Neutrophil (primary cell): ENCODE results near the gene GFPT2.

Experiments used
- H3K27ac ChIP-seq: fragments of 200-600 bp; sonication (generic); 2 replicates; pipeline ENCODE4 v1.5.1; 2016; ENCODE audit warnings: mild to moderate bottlenecking, moderate library complexity
- H3K27me3 ChIP-seq: fragments of 200-600 bp; sonication (generic); 2 replicates; pipeline ENCODE4 v1.6.0; 2016; ENCODE audit warnings: mild to moderate bottlenecking
- H3K36me3 ChIP-seq: fragments of 200-600 bp; sonication (generic); 2 replicates; pipeline ENCODE4 v1.5.1; 2017
- H3K4me1 ChIP-seq, 2 experiments: fragments of 200-600 bp in 1 of 2; sonication (generic) in 1 of 2; 1 replicate in 1 of 2; 2 replicates in 1 of 2; pipeline versions ENCODE4 v1.5.1 to v1.6.1; 2013 to 2016; ENCODE audit warnings: low read depth in 1 of 2, low read length in 1 of 2, mild to moderate bottlenecking in 1 of 2, moderate library complexity in 1 of 2; ENCODE audit not compliant: control insufficient read depth in 1 of 2, insufficient read depth in 1 of 2
- H3K4me3 ChIP-seq, 2 experiments: fragments of 200-600 bp in 1 of 2; sonication (generic) in 1 of 2; 1 replicate in 1 of 2; 2 replicates in 1 of 2; pipeline ENCODE4 v1.5.1; 2013 to 2016; ENCODE audit warnings: low read depth in 1 of 2, low read length in 1 of 2, mild to moderate bottlenecking in 1 of 2, moderate library complexity in 1 of 2
- H3K9me3 ChIP-seq: fragments of 200-600 bp; sonication (generic); 2 replicates; pipeline ENCODE4 v1.5.1; 2016
- TF ChIP-seq, protein P1 (sequence below): fragments of 200-600 bp; sonication (generic); IDR thresholded peaks from 2 replicates; pipeline ENCODE4 v1.5.1; 2016; ENCODE audit warnings: antibody characterized with exemption

GFPT2 gene

DNA sequence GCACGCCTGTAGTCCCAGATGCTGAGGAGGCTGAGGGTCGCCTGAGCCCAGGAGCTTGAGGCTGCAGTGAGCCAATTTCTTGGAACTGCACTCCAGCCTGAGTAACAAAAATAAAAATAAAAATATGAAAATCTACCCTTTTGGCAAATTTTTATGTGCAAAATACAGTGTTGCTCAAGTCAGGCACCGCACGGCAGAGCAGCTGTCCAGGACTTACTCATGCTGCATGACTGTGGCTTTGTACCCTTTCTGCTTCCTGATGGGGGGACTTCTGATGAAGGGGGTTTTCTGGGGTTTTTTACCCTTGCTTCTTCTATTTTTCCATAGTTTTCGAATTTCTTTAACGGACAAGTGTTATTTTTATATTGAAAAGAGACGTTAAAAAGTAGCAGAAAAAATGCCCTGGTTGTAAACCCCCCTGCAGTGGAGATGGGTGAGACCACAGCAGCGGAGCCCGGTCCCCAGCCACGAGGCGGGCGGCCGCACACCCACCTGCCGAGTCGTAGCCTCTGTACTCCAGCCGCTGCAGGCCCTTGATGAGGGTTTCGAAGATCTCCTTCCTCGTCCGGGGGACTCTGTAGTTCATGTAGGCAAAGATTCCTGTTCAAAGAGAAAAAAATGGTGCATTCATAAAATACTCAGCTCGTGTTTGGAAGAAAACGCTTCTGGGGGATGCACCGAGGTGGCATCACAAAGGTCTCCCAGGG, 15.0 kb downstream of the GFPT2 start:
- no peaks in the 10 kb centered on the region for H3K9me3 ChIP-seq
- H3K36me3 ChIP-seq = no peaks in the 10 kb centered on the region
- no peaks in the 10 kb centered on the region for H3K4me1 ChIP-seq
- H3K4me3 ChIP-seq = no peak overlapping the region
- H3K27ac ChIP-seq = no peak overlapping the region
- H3K27me3 ChIP-seq = peaks cover 33% of the 10 kb centered on the region
- TF ChIP-seq, protein P1, sequence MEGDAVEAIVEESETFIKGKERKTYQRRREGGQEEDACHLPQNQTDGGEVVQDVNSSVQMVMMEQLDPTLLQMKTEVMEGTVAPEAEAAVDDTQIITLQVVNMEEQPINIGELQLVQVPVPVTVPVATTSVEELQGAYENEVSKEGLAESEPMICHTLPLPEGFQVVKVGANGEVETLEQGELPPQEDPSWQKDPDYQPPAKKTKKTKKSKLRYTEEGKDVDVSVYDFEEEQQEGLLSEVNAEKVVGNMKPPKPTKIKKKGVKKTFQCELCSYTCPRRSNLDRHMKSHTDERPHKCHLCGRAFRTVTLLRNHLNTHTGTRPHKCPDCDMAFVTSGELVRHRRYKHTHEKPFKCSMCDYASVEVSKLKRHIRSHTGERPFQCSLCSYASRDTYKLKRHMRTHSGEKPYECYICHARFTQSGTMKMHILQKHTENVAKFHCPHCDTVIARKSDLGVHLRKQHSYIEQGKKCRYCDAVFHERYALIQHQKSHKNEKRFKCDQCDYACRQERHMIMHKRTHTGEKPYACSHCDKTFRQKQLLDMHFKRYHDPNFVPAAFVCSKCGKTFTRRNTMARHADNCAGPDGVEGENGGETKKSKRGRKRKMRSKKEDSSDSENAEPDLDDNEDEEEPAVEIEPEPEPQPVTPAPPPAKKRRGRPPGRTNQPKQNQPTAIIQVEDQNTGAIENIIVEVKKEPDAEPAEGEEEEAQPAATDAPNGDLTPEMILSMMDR = no peak

DNA sequence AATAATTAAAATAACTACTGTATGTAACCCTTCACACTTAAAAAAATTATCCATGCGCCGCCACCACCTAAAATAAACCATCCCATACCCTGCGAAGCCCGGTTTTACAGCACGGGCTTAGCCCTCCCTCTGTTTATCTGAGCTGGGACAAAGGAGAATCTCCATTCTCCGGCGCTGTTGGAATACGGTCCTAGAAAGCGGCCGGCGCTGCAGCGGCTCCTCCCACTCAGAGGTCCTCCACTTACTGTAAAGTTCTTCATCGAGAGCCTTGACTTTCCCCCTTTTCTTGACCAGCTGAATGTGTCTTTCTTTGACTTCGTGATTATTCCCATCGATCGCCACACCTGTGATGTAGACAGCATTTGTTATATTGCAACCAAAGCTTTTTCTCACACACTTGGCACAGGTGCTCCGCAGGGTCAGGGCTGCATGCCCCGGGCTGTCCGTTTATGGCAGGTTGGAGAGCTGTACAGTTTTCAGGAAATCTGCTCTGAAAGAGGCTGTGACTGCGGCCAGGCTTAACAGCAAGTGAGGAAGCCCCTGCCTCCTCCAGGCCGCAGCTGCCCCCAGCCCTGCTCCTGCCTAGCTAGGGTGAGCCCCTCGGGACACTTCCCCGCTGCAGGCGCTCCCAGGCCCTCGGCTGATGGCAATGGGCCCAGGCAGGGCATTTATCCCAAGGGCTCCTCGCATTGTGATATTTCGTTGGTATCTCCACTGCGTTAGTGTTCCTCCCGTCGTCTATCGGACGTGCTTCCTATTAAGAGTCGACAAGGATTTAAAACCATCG, 16.7 kb downstream of the GFPT2 start:
- no peaks in the 10 kb centered on the region for H3K36me3 ChIP-seq
- H3K27me3 ChIP-seq = peaks cover 33% of the 10 kb centered on the region
- TF ChIP-seq, protein P1 = no peak
- H3K9me3 ChIP-seq = no peaks in the 10 kb centered on the region
- H3K27ac ChIP-seq = no peak overlapping the region
- H3K4me1 ChIP-seq = no peaks in the 10 kb centered on the region
- no peak overlapping the region for H3K4me3 ChIP-seq

DNA sequence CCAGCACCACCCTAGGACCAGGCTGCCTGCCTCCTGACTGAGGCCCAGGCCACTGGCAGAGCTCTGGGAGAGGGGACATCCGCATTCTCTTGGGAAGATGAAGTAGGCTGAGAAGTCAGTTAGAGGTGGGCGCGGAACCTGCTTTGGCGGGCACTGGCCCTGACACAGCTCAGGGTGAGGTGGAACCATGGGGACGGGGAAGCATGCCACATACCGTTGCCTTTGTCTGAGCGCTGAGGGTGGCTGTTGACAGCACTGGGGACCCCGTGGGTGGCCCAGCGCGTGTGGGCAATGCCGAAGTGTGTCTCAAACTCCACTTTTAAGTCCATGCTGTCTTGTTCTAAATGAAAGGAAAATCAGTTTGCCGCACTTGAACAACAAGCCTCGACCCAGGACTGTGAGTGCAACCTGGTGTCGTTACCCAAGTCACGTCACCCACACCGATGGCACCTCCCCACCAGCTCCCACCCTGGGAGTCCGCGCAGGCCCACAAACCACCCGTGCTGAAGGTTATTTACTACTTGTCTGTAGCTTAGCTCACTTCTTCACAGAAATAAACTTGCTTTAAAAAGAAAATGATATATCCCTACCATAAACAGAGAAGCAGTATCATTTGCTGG, 17.4 kb downstream of the GFPT2 start:
- H3K27me3 ChIP-seq = peaks cover 38% of the 10 kb centered on the region
- no peak overlapping the region for H3K4me3 ChIP-seq
- TF ChIP-seq, protein P1 = no peak
- H3K27ac ChIP-seq = no peak overlapping the region
- H3K9me3 ChIP-seq = no peaks in the 10 kb centered on the region
- no peaks in the 10 kb centered on the region for H3K4me1 ChIP-seq
- no peaks in the 10 kb centered on the region for H3K36me3 ChIP-seq

DNA sequence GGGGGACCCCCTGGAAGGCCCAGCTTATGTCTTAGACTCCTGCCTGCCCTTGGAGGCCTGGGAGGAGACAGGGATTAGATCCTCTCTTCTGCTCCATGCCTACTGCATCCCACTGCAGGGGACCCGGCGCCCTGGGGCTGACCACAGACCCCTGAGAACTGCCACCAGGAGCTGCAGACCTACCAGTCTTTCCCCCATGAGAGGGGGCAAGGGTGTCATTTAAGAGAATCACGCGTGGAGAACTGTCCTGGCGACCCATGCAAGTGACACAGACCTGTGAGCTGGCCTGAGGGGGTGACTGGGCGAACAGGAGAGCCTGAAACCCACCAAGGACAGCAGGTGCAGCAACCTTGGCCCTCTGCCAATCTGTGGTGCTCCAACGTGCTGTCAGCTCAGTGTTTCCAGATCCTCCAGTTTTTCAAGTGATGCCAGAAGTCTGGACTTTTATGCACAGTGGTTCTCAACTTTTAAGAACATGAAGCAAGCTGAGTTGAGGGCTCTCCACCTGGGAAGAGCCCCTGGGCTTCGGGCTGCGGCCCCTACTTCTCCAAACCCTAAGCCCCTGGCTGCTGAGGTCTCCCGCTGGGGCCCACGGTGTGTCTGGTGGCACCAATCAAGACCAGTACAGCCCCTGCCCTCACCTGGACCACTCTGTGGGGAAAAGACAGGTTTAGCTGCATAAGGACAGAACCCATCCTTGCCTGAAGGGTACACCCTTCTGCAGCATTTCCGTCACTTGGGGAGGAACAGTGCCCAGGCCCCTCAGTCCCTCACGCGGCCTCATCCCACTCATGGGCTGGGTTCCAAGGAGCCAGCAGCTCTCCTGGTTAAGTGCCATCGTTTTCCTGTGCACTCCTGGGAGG, 18.2 kb downstream of the GFPT2 start:
- H3K4me1 ChIP-seq = no peaks in the 10 kb centered on the region
- H3K27me3 ChIP-seq = peaks cover 44% of the 10 kb centered on the region
- no peaks in the 10 kb centered on the region for H3K9me3 ChIP-seq
- H3K27ac ChIP-seq = no peak overlapping the region
- H3K36me3 ChIP-seq = no peaks in the 10 kb centered on the region
- TF ChIP-seq, protein P1 = no peak
- H3K4me3 ChIP-seq = no peak overlapping the region

DNA sequence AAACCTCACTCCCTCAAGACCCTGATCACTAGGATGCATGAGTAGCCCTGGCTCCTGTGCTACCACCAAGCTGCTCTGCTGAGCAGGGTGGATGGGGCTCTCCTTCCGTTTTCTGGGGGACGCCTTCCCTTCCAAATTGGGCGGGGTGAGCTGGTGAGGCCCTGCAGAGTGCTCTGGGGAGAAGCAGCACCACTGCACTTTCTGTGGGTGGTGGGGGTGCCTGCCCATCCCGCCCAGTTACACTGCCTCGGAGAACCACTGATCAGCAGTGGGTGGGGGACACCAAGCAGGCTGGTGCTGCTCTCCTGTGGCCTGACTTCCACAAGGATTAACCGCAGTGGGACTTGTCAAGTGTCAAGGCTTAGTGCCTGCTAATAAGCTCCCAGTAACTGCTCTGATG, 19.0 kb downstream of the GFPT2 start:
- H3K27ac ChIP-seq = no peak overlapping the region
- TF ChIP-seq, protein P1 = no peak

More for the DNA sequence above, 19.0 kb downstream of the GFPT2 start:
- H3K9me3 ChIP-seq = no peaks in the 10 kb centered on the region
- no peaks in the 10 kb centered on the region for H3K4me1 ChIP-seq
- no peak overlapping the region for H3K4me3 ChIP-seq
- no peaks in the 10 kb centered on the region for H3K36me3 ChIP-seq
- H3K27me3 ChIP-seq = peaks cover 50% of the 10 kb centered on the region
